HEK293 (cell line): ENCODE measurements around the gene PKDCC.
"Not testable (repeated sequence)": the region's sequence is repeated elsewhere in the genome, so short reads cannot be mapped to it uniquely, and the experiment has no call there.

Source experiments
- CTCF ChIA-PET: fragments of 350-600 bp; formaldehyde crosslinking; extraction: SDS; loops from one replicate; lab custom pipeline; 2021; ENCODE audit warnings: antibody characterized with exemption; lab: Yijun Ruan, JAX
- POLR2A ChIA-PET: fragments of 300-600 bp; formaldehyde crosslinking; extraction: SDS; loops from one replicate; lab custom pipeline; 2020; ENCODE audit warnings: antibody characterized with exemption, inconsistent platforms; lab: Yijun Ruan, JAX
- H3K27ac ChIP-seq: fragments of 200-500 bp; sonication (Bioruptor generic); 2 replicates; pipeline ENCODE4 v1.5.1; 2014; ENCODE audit warnings: low read depth, low read length, control low read depth, inconsistent platforms; ENCODE audit errors: extremely low read depth
- H3K36me3 ChIP-seq, 2 experiments: fragments of 200-500 bp in 1 of 2; sonication (Bioruptor generic) in 1 of 2; 1 replicate in 1 of 2; 2 replicates in 1 of 2; pipeline ENCODE4 v1.5.1; 2014 to 2017; ENCODE audit warnings: inconsistent platforms in 2 of 2, low read length in 2 of 2; ENCODE audit not compliant: control insufficient read depth in 2 of 2, insufficient read depth in 1 of 2
- H3K4me1 ChIP-seq: fragments of 200-500 bp; sonication (Bioruptor generic); 2 replicates; pipeline ENCODE4 v1.5.1; 2014; ENCODE audit warnings: mild to moderate bottlenecking, low read length, inconsistent platforms; ENCODE audit not compliant: control insufficient read depth, insufficient read depth
- H3K4me3 ChIP-seq: 2 replicates; pipeline ENCODE4 v1.5.1; 2011; ENCODE audit warnings: low read depth, mild to moderate bottlenecking, control low read depth, low read length, moderate library complexity
- H3K9me3 ChIP-seq: fragments of 200-500 bp; sonication (Bioruptor generic); 2 replicates; pipeline ENCODE4 v1.5.1; 2014; ENCODE audit warnings: low read depth, low read length, inconsistent platforms; ENCODE audit not compliant: control insufficient read depth, insufficient read depth
- KLF16 ChIP-seq: fragments of 450-650 bp; formaldehyde crosslinking; IDR thresholded peaks from 2 replicates; pipeline ENCODE4 v1.5.1; 2017; ENCODE audit warnings: missing biosample characterization, missing genetic modification characterization
- ZFP37 ChIP-seq: fragments of 450-650 bp; formaldehyde crosslinking; IDR thresholded peaks from 2 replicates; pipeline ENCODE4 v1.5.1; 2016; ENCODE audit warnings: missing biosample characterization, missing genetic modification characterization
- ZNF146 ChIP-seq: fragments of 450-650 bp; formaldehyde crosslinking; IDR thresholded peaks from 2 replicates; pipeline ENCODE4 v1.5.1; 2016; ENCODE audit warnings: missing biosample characterization, missing genetic modification characterization
- ZNF169 ChIP-seq: fragments of 450-650 bp; formaldehyde crosslinking; IDR thresholded peaks from 2 replicates; pipeline ENCODE4 v1.5.1; 2016; ENCODE audit warnings: missing biosample characterization, missing genetic modification characterization
- ZNF214 ChIP-seq: fragments of 450-650 bp; formaldehyde crosslinking; IDR thresholded peaks from 2 replicates; pipeline ENCODE4 v1.5.1; 2017; ENCODE audit warnings: missing biosample characterization, mild to moderate bottlenecking, missing genetic modification characterization, borderline replicate concordance
- ZNF280D ChIP-seq: fragments of 450-650 bp; formaldehyde crosslinking; IDR thresholded peaks from 2 replicates; pipeline ENCODE4 v1.5.1; 2016; ENCODE audit warnings: missing biosample characterization, missing genetic modification characterization
- ZNF473 ChIP-seq: fragments of 450-650 bp; formaldehyde crosslinking; IDR thresholded peaks from 2 replicates; pipeline ENCODE4 v1.5.1; 2017; ENCODE audit warnings: missing biosample characterization, missing genetic modification characterization
- ZNF521 ChIP-seq: fragments of 450-650 bp; formaldehyde crosslinking; IDR thresholded peaks from 2 replicates; pipeline ENCODE4 v1.5.1; 2017; ENCODE audit warnings: missing biosample characterization, mild to moderate bottlenecking, missing genetic modification characterization
- ZNF580 ChIP-seq: fragments of 450-650 bp; formaldehyde crosslinking; IDR thresholded peaks from 2 replicates; pipeline ENCODE4 v1.5.1; 2016; ENCODE audit warnings: missing biosample characterization, missing genetic modification characterization
- ZNF664 ChIP-seq: fragments of 450-650 bp; formaldehyde crosslinking; IDR thresholded peaks from 2 replicates; pipeline ENCODE4 v1.5.1; 2016; ENCODE audit warnings: missing biosample characterization, missing genetic modification characterization
- ZNF747 ChIP-seq: fragments of 450-650 bp; formaldehyde crosslinking; IDR thresholded peaks from 2 replicates; pipeline ENCODE4 v1.5.1; 2016; ENCODE audit warnings: missing biosample characterization, missing genetic modification characterization
- ZNF792 ChIP-seq: fragments of 450-650 bp; formaldehyde crosslinking; IDR thresholded peaks from 2 replicates; pipeline ENCODE4 v1.5.1; 2016; ENCODE audit warnings: missing biosample characterization, missing genetic modification characterization
- ZSCAN16 ChIP-seq: fragments of 450-650 bp; formaldehyde crosslinking; IDR thresholded peaks from 2 replicates; pipeline ENCODE4 v1.5.1; 2016; ENCODE audit warnings: missing biosample characterization, missing genetic modification characterization
- ZSCAN18 ChIP-seq: fragments of 450-650 bp; formaldehyde crosslinking; IDR thresholded peaks from 2 replicates; pipeline ENCODE4 v1.5.1; 2016; ENCODE audit warnings: missing biosample characterization, missing genetic modification characterization
- TF ChIP-seq, protein P1 (sequence below): fragments of 450-650 bp; formaldehyde crosslinking; IDR thresholded peaks from 2 replicates; pipeline ENCODE4 v1.5.1; 2016; ENCODE audit warnings: missing biosample characterization, missing genetic modification characterization

The PKDCC gene

GRCh38 chr2:42065753-42066152 lies 17.9 kb downstream of the PKDCC start:
- peaks cover 18% of the 10 kb centered on the region for H3K4me1 ChIP-seq
- CTCF ChIA-PET, POLR2A ChIA-PET, H3K4me3 ChIP-seq, H3K36me3 ChIP-seq, H3K9me3 ChIP-seq, H3K27ac ChIP-seq: not testable (repeated sequence)
- TF ChIP-seq ZNF580 (tag by site-specific recombination) (0 out of 2 replicates have a peak, but pooled peaks have one; percentile 42), ZNF146 (tag by site-specific recombination) (peak; percentile 95)
- TF ChIP-seq, all 188 proteins: peak for 2; not testable (repeated sequence) for 186

- H3K9me3 ChIP-seq = not testable (repeated sequence)
Observed at GRCh38 chr2:42067001-42067400, 19.2 kb downstream of the PKDCC start.

DNA sequence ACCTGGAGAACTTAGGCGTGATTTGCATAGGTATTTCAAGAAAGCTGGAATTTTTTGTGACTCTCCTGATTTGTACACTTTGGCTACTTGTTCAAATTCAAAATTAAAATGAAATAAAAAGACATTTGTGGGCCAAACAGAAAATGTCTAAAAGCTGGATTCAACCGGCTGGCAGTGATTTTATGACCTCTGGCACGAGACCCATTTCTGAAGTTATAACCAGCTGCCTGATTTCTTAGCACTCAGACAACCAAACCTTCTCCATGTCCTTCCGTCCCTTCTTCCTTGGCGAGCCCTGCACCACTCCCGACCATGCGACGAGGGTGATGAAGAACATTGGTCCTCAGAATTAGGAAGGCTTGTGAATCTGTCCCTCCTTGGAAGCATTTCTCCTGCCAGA lies 19.7 kb downstream of the PKDCC start:
- Histone ChIP-seq H3K4me3 (no peak overlapping the region), H3K4me1 (peaks cover 13% of the 10 kb centered on the region), H3K27ac (no peak overlapping the region), H3K36me3 (no peaks in the 10 kb centered on the region), H3K9me3 (no peaks in the 10 kb centered on the region)
- ChIA-PET CTCF (interaction anchor here (1.0 to 1.2 kb wide), 3 partner anchors 9 to 213 kb away, joined by 3 read pairs; no protein-coding TSS in a partner anchor), POLR2A (no interaction called here)
- TF ChIP-seq ZSCAN18 (tag by site-specific recombination) = no peak
- no peak for TF ChIP-seq ZNF792 (tag by site-specific recombination)
- TF ChIP-seq ZFP37 = no peak
- no peak for TF ChIP-seq ZNF473 (tag by site-specific recombination)
- TF ChIP-seq ZNF280D (tag by site-specific recombination) = no peak
- no peak for TF ChIP-seq ZNF747 (tag by site-specific recombination)
- TF ChIP-seq ZNF214 (tag by site-specific recombination) = no peak
- TF ChIP-seq ZNF521 (tag by site-specific recombination) = no peak
- no peak for TF ChIP-seq KLF16 (tag by site-specific recombination)
- no peak for TF ChIP-seq ZSCAN16 (tag by site-specific recombination)
- no peak for TF ChIP-seq ZNF664 (tag by site-specific recombination)
- TF ChIP-seq, protein P1, sequence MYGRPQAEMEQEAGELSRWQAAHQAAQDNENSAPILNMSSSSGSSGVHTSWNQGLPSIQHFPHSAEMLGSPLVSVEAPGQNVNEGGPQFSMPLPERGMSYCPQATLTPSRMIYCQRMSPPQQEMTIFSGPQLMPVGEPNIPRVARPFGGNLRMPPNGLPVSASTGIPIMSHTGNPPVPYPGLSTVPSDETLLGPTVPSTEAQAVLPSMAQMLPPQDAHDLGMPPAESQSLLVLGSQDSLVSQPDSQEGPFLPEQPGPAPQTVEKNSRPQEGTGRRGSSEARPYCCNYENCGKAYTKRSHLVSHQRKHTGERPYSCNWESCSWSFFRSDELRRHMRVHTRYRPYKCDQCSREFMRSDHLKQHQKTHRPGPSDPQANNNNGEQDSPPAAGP (tag by site-specific recombination) = no peak
- TF ChIP-seq ZNF169 = no peak

More at GRCh38 chr2:42067001-42067400, 19.2 kb downstream of the PKDCC start:
- CTCF ChIA-PET = interaction anchor here (1.2 kb wide), 1 partner anchor 24 kb away, joined by 3 read pairs; no protein-coding TSS in a partner anchor
- peaks cover 13% of the 10 kb centered on the region for H3K4me1 ChIP-seq
- H3K27ac ChIP-seq, H3K36me3 ChIP-seq, POLR2A ChIA-PET, H3K4me3 ChIP-seq: not testable (repeated sequence)
